HepG2 (cell line): ENCODE results near the gene IFNAR1. TPM values are rescaled to one million over a fixed set of nuclear protein-coding genes. Genes with fewer than 3 reads are reported as not detected.

Source experiments
- ATAC-seq: fragments of 200-7000 bp; cut with Tn5 transposase; 3 replicates; pipeline ENCODE4 v1.9.1; 2020; ENCODE audit warnings: mild to moderate bottlenecking, moderate library complexity
- BruUV-seq: library from RNA; stranded (reverse); fragments of 400-500 nt; replicated peaks from 2 replicates; lab custom pipeline; 2021; lab: Mats Ljungman, UMichigan
- CTCF ChIA-PET: fragments of 300-600 bp; formaldehyde crosslinking; extraction: SDS; loops from one replicate; lab custom pipeline; 2021; ENCODE audit warnings: low total read pairs, inconsistent platforms, low intra/inter-chr PET ratio; lab: Yijun Ruan, JAX
- POLR2A ChIA-PET: fragments of 350-600 bp; sonication (Branson Sonifier 250); formaldehyde crosslinking; loops from one replicate; lab custom pipeline; 2020; ENCODE audit warnings: antibody characterized with exemption, inconsistent platforms; lab: Yijun Ruan, JAX
- DNase-seq: peaks from one replicate; pipeline ENCODE4 v3.0.0-alpha.2; 2015; ENCODE audit warnings: low spot score
- FAIRE-seq: peaks from 3 replicates; lab custom pipeline; 2011; peaks lifted over from hg19 to GRCh38; lab: Jason Lieb, UNC
- H2AFZ ChIP-seq: one replicate; pipeline ENCODE4 v1.6.1; 2011; ENCODE audit warnings: low read length, inconsistent platforms
- H3K27ac ChIP-seq: fragments of 300-600 bp; 3 replicates; pipeline ENCODE4 v1.8.0; 2011; ENCODE audit warnings: mixed run types, mild to moderate bottlenecking, mixed read lengths, low read length, inconsistent platforms; ENCODE audit not compliant: insufficient read depth; ENCODE audit errors: extremely low read length
- H3K27me3 ChIP-seq, 2 experiments: fragments of 200-600 bp in 1 of 2; 2 replicates in 1 of 2; 3 replicates in 1 of 2; pipeline versions ENCODE4 v1.6.0 to v1.8.0; 2011; ENCODE audit warnings: low read length in 2 of 2, mild to moderate bottlenecking in 2 of 2, moderate library complexity in 2 of 2, inconsistent platforms in 1 of 2; ENCODE audit not compliant: insufficient read depth in 2 of 2, control insufficient read depth in 1 of 2
- H3K36me3 ChIP-seq, 2 experiments: fragments of 200-600 bp in 1 of 2; replicated peaks in 1 of 2; 2 replicates in 1 of 2; 3 replicates in 1 of 2; pipeline versions ENCODE4 v1.5.1 to v1.8.0; 2011; ENCODE audit warnings: low read length in 2 of 2, inconsistent platforms in 1 of 2; ENCODE audit not compliant: insufficient read depth in 2 of 2, control insufficient read depth in 1 of 2
- H3K4me1 ChIP-seq: 2 replicates; pipeline ENCODE4 v1.5.1; 2012; ENCODE audit warnings: low read length, inconsistent platforms; ENCODE audit not compliant: insufficient read depth
- H3K4me2 ChIP-seq: 2 replicates; pipeline ENCODE4 v1.6.0; 2011; ENCODE audit warnings: low read depth, low read length, inconsistent platforms
- H3K4me3 ChIP-seq, 3 experiments: fragments of 200-600 bp in 1 of 3; sonication (generic), shearing (Covaris generic) in 1 of 3; replicated peaks in 1 of 3; 2 replicates each; pipeline ENCODE4 v1.5.1; 2011 to 2016; ENCODE audit warnings: low read length in 3 of 3, inconsistent platforms in 2 of 3, low read depth in 2 of 3, mild to moderate bottlenecking in 2 of 3, control low read depth in 1 of 3, mixed read lengths in 1 of 3; ENCODE audit not compliant: insufficient read depth in 1 of 3
- H3K79me2 ChIP-seq: one replicate; pipeline ENCODE4 v1.6.1; 2011; ENCODE audit warnings: low read length, inconsistent platforms; ENCODE audit not compliant: insufficient read depth
- H3K9ac ChIP-seq: 2 replicates; pipeline ENCODE4 v1.6.0; 2011; ENCODE audit warnings: mild to moderate bottlenecking, low read depth, low read length, inconsistent platforms; ENCODE audit not compliant: insufficient read depth
- H3K9me3 ChIP-seq: 2 replicates; pipeline ENCODE4 v1.5.1; 2012; ENCODE audit warnings: mild to moderate bottlenecking, low read length
- H4K20me1 ChIP-seq: 2 replicates; pipeline ENCODE4 v1.6.0; 2011; ENCODE audit warnings: inconsistent platforms, mild to moderate bottlenecking, low read length, moderate library complexity; ENCODE audit not compliant: insufficient read depth
- CENPX ChIP-seq: sonication (generic); formaldehyde crosslinking; IDR thresholded peaks from 2 replicates; pipeline ENCODE4 v1.9.0; 2021; ENCODE audit warnings: mild to moderate bottlenecking, missing genetic modification reagents, moderate library complexity
- ETV6 ChIP-seq: sonication (generic); formaldehyde crosslinking; conservative IDR thresholded peaks from 2 replicates; pipeline ENCODE4 v1.4.0; 2020; ENCODE audit warnings: missing genetic modification reagents
- EZH2 ChIP-seq: conservative IDR thresholded peaks from 2 replicates; pipeline ENCODE4 v1.6.1; 2012; ENCODE audit warnings: mild to moderate bottlenecking, low read depth, low read length, moderate library complexity
- GABPA ChIP-seq, 2 experiments: IDR thresholded peaks; 2 replicates each; pipeline ENCODE4 v1.6.1; 2011 to 2016; ENCODE audit warnings: low read depth in 2 of 2, low read length in 1 of 2, missing biosample characterization in 1 of 2, missing genetic modification characterization in 1 of 2
- HMG20A ChIP-seq: IDR thresholded peaks from 2 replicates; pipeline ENCODE4 v1.6.1; 2016; ENCODE audit warnings: borderline replicate concordance
- MAF1 ChIP-seq: sonication (generic); formaldehyde crosslinking; IDR thresholded peaks from 2 replicates; pipeline ENCODE4 v1.5.0; 2020; ENCODE audit warnings: missing genetic modification reagents, borderline replicate concordance
- MIXL1 ChIP-seq: IDR thresholded peaks from 2 replicates; pipeline ENCODE4 v1.6.1; 2016
- MXI1 ChIP-seq: IDR thresholded peaks from 3 replicates; pipeline ENCODE4 v1.6.1; 2012; ENCODE audit warnings: low read depth, low read length, inconsistent platforms, borderline replicate concordance
- NFE2L1 ChIP-seq: sonication (generic); formaldehyde crosslinking; IDR thresholded peaks from 2 replicates; pipeline ENCODE4 v1.4.0; 2020; ENCODE audit warnings: missing genetic modification reagents, mild to moderate bottlenecking, borderline replicate concordance
- SMYD3 ChIP-seq: sonication (generic); formaldehyde crosslinking; IDR thresholded peaks from 2 replicates; pipeline ENCODE4 v1.8.1; 2023; ENCODE audit warnings: mild to moderate bottlenecking, missing genetic modification reagents
- SP5 ChIP-seq: IDR thresholded peaks from 2 replicates; pipeline ENCODE4 v1.6.1; 2016; ENCODE audit warnings: low read depth, borderline replicate concordance
- ZNF792 ChIP-seq: IDR thresholded peaks from 2 replicates; pipeline ENCODE4 v1.6.1; 2016
- ZSCAN20 ChIP-seq: sonication (generic); formaldehyde crosslinking; IDR thresholded peaks from 2 replicates; pipeline ENCODE4 v1.4.0; 2020; ENCODE audit warnings: missing genetic modification reagents, mild to moderate bottlenecking, borderline replicate concordance
- ZSCAN29 ChIP-seq: sonication (generic); formaldehyde crosslinking; conservative IDR thresholded peaks from 2 replicates; pipeline ENCODE4 v1.4.0; 2020; ENCODE audit warnings: mild to moderate bottlenecking, missing genetic modification reagents
- WGBS: methylation state at CpG from one replicate; pipeline ENCODE4 v1.1.6; 2017; ENCODE audit warnings: low lambda C conversion rate; 5-methylcytosine and 5-hydroxymethylcytosine counted together
- in situ Hi-C: cut with HindIII; loops from 2 replicates; pipeline ENCODE4 v1.10.0; 2017; ENCODE audit warnings: low pct_unique_long_range_greater_than_20kb; ENCODE audit not compliant: extremely low pct_ligation_motif_present
- intact Hi-C: fragments of 100-400 bp; cut with micrococcal nuclease; formaldehyde crosslinking; loops from one replicate; pipeline ENCODE4 v1.10.0; 2022; ENCODE audit not compliant: unreplicated experiment
- polyA plus RNA-seq, 8 experiments: library from polyadenylated mRNA; depleted of rRNA in 3 of 8; stranded (reverse) in 7 of 8; unstranded in 1 of 8; fragments of >200 nt; fragmentation: Illumina TruSeq in 4 of 8; extraction: Trizol in 4 of 8; gene quantifications; 2 replicates each; pipeline versions ENCODE4 v1.2.1 to v1.2.3, GENCODE V29; 2011 to 2016; ENCODE audit warnings: low read depth in 4 of 8, missing spikeins in 1 of 8, mixed read lengths in 1 of 8; ENCODE audit not compliant: insufficient read depth in 1 of 8
- total RNA-seq, 5 experiments: library from RNA; depleted of rRNA; stranded (reverse); fragments of >200 nt; fragmentation: Illumina TruSeq; extraction: Trizol; gene quantifications; 2 replicates each; pipeline ENCODE4 v1.2.3, GENCODE V29; 2016; ENCODE audit warnings: low read depth in 1 of 5
- TF ChIP-seq, protein P1 (sequence below): sonication (generic); formaldehyde crosslinking; IDR thresholded peaks from 2 replicates; pipeline ENCODE4 v1.5.1; 2020; ENCODE audit warnings: missing genetic modification reagents, mild to moderate bottlenecking, borderline replicate concordance
- TF ChIP-seq, protein P2 (sequence below), 2 experiments: fragments of 450-650 bp in 1 of 2; sonication (generic) in 1 of 2; formaldehyde crosslinking; IDR thresholded peaks; 2 replicates each; pipeline versions ENCODE4 v1.5.0 to v1.8.0; 2020 to 2022; ENCODE audit warnings: mild to moderate bottlenecking in 1 of 2, missing genetic modification reagents in 1 of 2
- TF ChIP-seq, protein P3 (sequence below): sonication (generic); formaldehyde crosslinking; IDR thresholded peaks from 2 replicates; pipeline ENCODE4 v1.5.0; 2020; ENCODE audit warnings: missing genetic modification reagents
- TF ChIP-seq, protein P4 (sequence below): sonication (generic); formaldehyde crosslinking; IDR thresholded peaks from 2 replicates; pipeline ENCODE4 v1.8.0; 2022; ENCODE audit warnings: mild to moderate bottlenecking, missing genetic modification reagents, borderline replicate concordance

Gene IFNAR1
- total and polyA plus RNA-seq, 2 of the 13 experiments (the other 11 are each of a cell fraction or from before 2014, with no cell fraction given): 6.7 to 9.3 TPM

DNA sequence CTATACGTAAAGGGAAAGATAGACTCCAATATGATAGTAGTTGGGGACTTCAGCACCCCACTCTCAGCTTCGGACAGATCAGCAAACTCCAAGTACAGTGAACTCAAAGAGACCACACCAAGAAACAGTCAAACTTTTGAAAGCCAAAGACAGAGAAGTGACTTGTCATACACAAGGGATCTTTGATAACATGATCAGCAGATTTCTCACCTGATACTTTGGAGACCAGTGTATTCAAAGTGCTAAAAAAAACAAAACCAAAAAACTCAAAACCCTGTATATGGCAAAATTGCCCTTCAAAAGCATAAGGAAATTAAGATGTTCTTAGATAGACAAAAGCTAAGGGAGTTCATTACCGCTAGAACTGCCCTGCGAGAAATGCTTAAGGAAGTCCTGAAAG lies 9.4 kb downstream of the IFNAR1 start:
- ATAC-seq: no peak
- in situ Hi-C loops (no loop called here), intact Hi-C loops (no loop called here)
- H3K9ac ChIP-seq: no peak overlapping the region
- H3K27ac ChIP-seq: no peak overlapping the region
- WGBS: 74% methylated on average over 4 of the region's 4 CpGs
- no peaks in the 10 kb centered on the region for H3K4me1 ChIP-seq
- no peaks in the 10 kb centered on the region for H3K27me3 ChIP-seq
- H3K4me3 ChIP-seq: no peak overlapping the region
- ChIA-PET POLR2A (no interaction called here), CTCF (no interaction called here)
- peaks cover 7% of the 10 kb centered on the region for H3K79me2 ChIP-seq
- no peak for DNase-seq
- H3K9me3 ChIP-seq: peaks cover 13% of the 10 kb centered on the region
- H3K4me2 ChIP-seq: no peak overlapping the region
- no peaks in the 10 kb centered on the region for H4K20me1 ChIP-seq
- no peak overlapping the region for H2AFZ ChIP-seq
- H3K36me3 ChIP-seq: peaks cover 9 to 19% of the 10 kb centered on the region in 2 experiments
- no TSS peak for BruUV-seq
- FAIRE-seq: no peak
- TF ChIP-seq GABPA (IDR thresholded peaks at IDR 0.05; ENCODE audit: low read depth, low read length) (no peak), GABPA (CRISPR knock-in tag; IDR thresholded peaks at IDR 0.05; ENCODE audit: low read depth) (no peak), SMYD3 (CRISPR knock-in tag) (no peak), MIXL1 (CRISPR knock-in tag) (no peak), ETV6 (CRISPR knock-in tag) (no peak), EZH2 (no peak), ZSCAN29 (CRISPR knock-in tag) (no peak), NFE2L1 (CRISPR knock-in tag) (no peak), HMG20A (CRISPR knock-in tag) (no peak), MXI1 (no peak), ZNF792 (CRISPR knock-in tag) (no peak), CENPX (no peak), MAF1 (CRISPR knock-in tag) (no peak), SP5 (CRISPR knock-in tag) (no peak), ZSCAN20 (CRISPR knock-in tag) (no peak)
- TF ChIP-seq, protein P1, sequence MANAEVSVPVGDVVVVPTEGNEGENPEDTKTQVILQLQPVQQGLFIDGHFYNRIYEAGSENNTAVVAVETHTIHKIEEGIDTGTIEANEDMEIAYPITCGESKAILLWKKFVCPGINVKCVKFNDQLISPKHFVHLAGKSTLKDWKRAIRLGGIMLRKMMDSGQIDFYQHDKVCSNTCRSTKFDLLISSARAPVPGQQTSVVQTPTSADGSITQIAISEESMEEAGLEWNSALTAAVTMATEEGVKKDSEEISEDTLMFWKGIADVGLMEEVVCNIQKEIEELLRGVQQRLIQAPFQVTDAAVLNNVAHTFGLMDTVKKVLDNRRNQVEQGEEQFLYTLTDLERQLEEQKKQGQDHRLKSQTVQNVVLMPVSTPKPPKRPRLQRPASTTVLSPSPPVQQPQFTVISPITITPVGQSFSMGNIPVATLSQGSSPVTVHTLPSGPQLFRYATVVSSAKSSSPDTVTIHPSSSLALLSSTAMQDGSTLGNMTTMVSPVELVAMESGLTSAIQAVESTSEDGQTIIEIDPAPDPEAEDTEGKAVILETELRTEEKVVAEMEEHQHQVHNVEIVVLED (CRISPR knock-in tag): no peak
- TF ChIP-seq, protein P2, sequence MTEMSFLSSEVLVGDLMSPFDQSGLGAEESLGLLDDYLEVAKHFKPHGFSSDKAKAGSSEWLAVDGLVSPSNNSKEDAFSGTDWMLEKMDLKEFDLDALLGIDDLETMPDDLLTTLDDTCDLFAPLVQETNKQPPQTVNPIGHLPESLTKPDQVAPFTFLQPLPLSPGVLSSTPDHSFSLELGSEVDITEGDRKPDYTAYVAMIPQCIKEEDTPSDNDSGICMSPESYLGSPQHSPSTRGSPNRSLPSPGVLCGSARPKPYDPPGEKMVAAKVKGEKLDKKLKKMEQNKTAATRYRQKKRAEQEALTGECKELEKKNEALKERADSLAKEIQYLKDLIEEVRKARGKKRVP (CRISPR knock-in tag; IDR thresholded peaks at IDR 0.05): no peak
- TF ChIP-seq, protein P3, sequence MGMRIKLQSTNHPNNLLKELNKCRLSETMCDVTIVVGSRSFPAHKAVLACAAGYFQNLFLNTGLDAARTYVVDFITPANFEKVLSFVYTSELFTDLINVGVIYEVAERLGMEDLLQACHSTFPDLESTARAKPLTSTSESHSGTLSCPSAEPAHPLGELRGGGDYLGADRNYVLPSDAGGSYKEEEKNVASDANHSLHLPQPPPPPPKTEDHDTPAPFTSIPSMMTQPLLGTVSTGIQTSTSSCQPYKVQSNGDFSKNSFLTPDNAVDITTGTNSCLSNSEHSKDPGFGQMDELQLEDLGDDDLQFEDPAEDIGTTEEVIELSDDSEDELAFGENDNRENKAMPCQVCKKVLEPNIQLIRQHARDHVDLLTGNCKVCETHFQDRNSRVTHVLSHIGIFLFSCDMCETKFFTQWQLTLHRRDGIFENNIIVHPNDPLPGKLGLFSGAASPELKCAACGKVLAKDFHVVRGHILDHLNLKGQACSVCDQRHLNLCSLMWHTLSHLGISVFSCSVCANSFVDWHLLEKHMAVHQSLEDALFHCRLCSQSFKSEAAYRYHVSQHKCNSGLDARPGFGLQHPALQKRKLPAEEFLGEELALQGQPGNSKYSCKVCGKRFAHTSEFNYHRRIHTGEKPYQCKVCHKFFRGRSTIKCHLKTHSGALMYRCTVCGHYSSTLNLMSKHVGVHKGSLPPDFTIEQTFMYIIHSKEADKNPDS (CRISPR knock-in tag): no peak
- TF ChIP-seq, protein P4, sequence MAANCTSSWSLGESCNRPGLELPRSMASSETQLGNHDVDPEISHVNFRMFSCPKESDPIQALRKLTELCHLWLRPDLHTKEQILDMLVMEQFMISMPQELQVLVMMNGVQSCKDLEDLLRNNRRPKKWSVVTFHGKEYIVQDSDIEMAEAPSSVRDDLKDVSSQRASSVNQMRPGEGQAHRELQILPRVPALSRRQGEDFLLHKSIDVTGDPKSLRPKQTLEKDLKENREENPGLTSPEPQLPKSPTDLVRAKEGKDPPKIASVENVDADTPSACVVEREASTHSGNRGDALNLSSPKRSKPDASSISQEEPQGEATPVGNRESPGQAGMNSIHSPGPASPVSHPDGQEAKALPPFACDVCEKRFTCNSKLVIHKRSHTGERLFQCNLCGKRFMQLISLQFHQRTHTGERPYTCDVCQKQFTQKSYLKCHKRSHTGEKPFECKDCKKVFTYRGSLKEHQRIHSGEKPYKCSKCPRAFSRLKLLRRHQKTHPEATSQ (CRISPR knock-in tag): no peak
